ENCODE measurements around the gene MTG2. TPM values are rescaled to one million over a fixed set of nuclear protein-coding genes. Genes with fewer than 3 reads are reported as not detected.
A peak's percentile ranks its signal among the peaks of the same experiment; 100 is the strongest.

The MTG2 gene
- total and polyA plus RNA-seq, 2 of the 8 experiments (the other 6 are each of a cell fraction or from before 2014, with no cell fraction given): 14.4 to 22.8 TPM

- no peak overlapping the region for H2AK5ac ChIP-seq (ENCODE audit: low read depth, low read length)
- CTCF ChIA-PET (ENCODE audit: partially characterized antibody): no interaction called here
- H2BK120ac ChIP-seq (replicated peaks; ENCODE audit: low read depth, low read length): no peak overlapping the region
- no peak overlapping the region for H3K4ac ChIP-seq (replicated peaks; ENCODE audit: insufficient read length, low read depth, low read length)
- no peak overlapping the region for H3K14ac ChIP-seq (ENCODE audit: insufficient read length)
- 0 out of 2 replicates have a peak overlapping the region, but pooled peaks have one; percentile 66 for H2BK5ac ChIP-seq (ENCODE audit: low read depth, low read length)
- no peaks in the 10 kb centered on the region for H3K27me3 ChIP-seq (replicated peaks in 1 of 4; ENCODE audit: control insufficient read depth in 3 of 4, extremely low read depth in 1 of 4, insufficient read depth in 3 of 4, low read length in 3 of 4)
- H2AFZ ChIP-seq (ENCODE audit: low read length): no peak overlapping the region
- H2BK20ac ChIP-seq (ENCODE audit: low read length): no peak overlapping the region
- no peak overlapping the region; the same call in 1 of the 2 replicates for H3K18ac ChIP-seq (ENCODE audit: extremely low read depth, low read length)
- H2BK15ac ChIP-seq (ENCODE audit: low read length): no peak overlapping the region
- WGBS, 2 experiments (ENCODE audit: extremely low coverage in 1 of 2, insufficient coverage in 1 of 2, insufficient read length in 1 of 2, insufficient replicate concordance in 2 of 2, low coverage in 1 of 2, low lambda C conversion rate in 2 of 2, missing lambda C conversion rate in 1 of 2): 94% methylated on average over 21 of the region's 21 CpGs; no CpG with 5 or more reads in 1 of the 2 experiments
- H4K5ac ChIP-seq (ENCODE audit: insufficient read length, low read depth, low read length): no peak overlapping the region
- H3K9me3 ChIP-seq (ENCODE audit: insufficient read depth in 2 of 2, low read depth in 1 of 2, low read length in 1 of 2): no peaks in the 10 kb centered on the region
- H3K23me2 ChIP-seq (ENCODE audit: low read depth, low read length): no peaks in the 10 kb centered on the region; the same call in 1 of the 2 replicates
- DNase-seq (ENCODE audit: low read depth in 1 of 2, low spot score in 2 of 2): no peak
- peaks cover 17 to 41% of the 10 kb centered on the region in 2 experiments for H4K20me1 ChIP-seq (replicated peaks in 1 of 2; ENCODE audit: control insufficient read depth in 1 of 2, insufficient read depth in 2 of 2, low read length in 2 of 2)
- H3K79me2 ChIP-seq (ENCODE audit: control insufficient read depth in 1 of 2, insufficient read depth in 2 of 2, low read length in 2 of 2): peaks cover 6 to 90% of the 10 kb centered on the region in 2 experiments
- peaks cover 0 to 2% (median 0%) of the 10 kb centered on the region in 4 experiments; a peak in 1 of 8 replicates for H3K36me3 ChIP-seq (ENCODE audit: control insufficient read depth in 2 of 4, insufficient read depth in 4 of 4, low read length in 3 of 4)
- no peak overlapping the region for H3K56ac ChIP-seq (replicated peaks; ENCODE audit: insufficient read length, low read depth, low read length)
- H3K4me3 ChIP-seq (ENCODE audit: extremely low read depth in 1 of 4, insufficient read depth in 2 of 4, low read depth in 3 of 4, low read length in 4 of 4): no peak overlapping the region
- no peak overlapping the region for H3K4me2 ChIP-seq (ENCODE audit: insufficient read depth in 1 of 2, low read depth in 2 of 2, low read length in 2 of 2)
- no peak overlapping the region for H3K27ac ChIP-seq (ENCODE audit: low read depth, low read length)
- peaks cover 32% of the 10 kb centered on the region for H3K79me1 ChIP-seq (ENCODE audit: low read depth, low read length)
- no peak overlapping the region for H4K91ac ChIP-seq (replicated peaks; ENCODE audit: insufficient read length, low read length)
- POLR2A ChIA-PET (ENCODE audit: partially characterized antibody): interaction anchor here (0.7 to 1.1 kb wide), 2 partner anchors 9 to 1555 kb away, joined by 3 read pairs; no protein-coding TSS in a partner anchor
- H3K23ac ChIP-seq (ENCODE audit: insufficient read length): no peak overlapping the region
- peaks cover 0 to 8% (median 1%) of the 10 kb centered on the region in 4 experiments; a peak in 4 of 7 replicates for H3K4me1 ChIP-seq (replicated peaks in 1 of 4; ENCODE audit: control insufficient read depth in 3 of 4, insufficient read depth in 4 of 4, low read length in 3 of 4)
- H2BK12ac ChIP-seq (ENCODE audit: low read depth, low read length): no peak overlapping the region
- H4K8ac ChIP-seq (ENCODE audit: extremely low read depth, insufficient read depth, low read length): no peak overlapping the region
- H3K9ac ChIP-seq (replicated peaks in 1 of 4; ENCODE audit: extremely low read depth in 1 of 4, low read depth in 3 of 4, low read length in 3 of 4): no peak overlapping the region
- FAIRE-seq: no peak
- TF ChIP-seq CBX8 (IDR thresholded peaks at IDR 0.05; ENCODE audit: borderline replicate concordance, low read depth, low read length) (no peak), TAF7 (optimal IDR thresholded peaks at IDR 0.05; ENCODE audit: borderline replicate concordance, low read depth, low read length) (no peak), TBP (IDR thresholded peaks at IDR 0.05; ENCODE audit: low read depth, low read length) (no peak), HDAC6 (IDR thresholded peaks at IDR 0.05; ENCODE audit: low read depth, low read length) (no peak), HDAC2 (IDR thresholded peaks at IDR 0.05; ENCODE audit: borderline replicate concordance in 1 of 2, low read depth in 2 of 2, low read length in 2 of 2) (no peak), YY1 (IDR thresholded peaks at IDR 0.05; ENCODE audit: low read depth, low read length) (no peak), SIX5 (IDR thresholded peaks at IDR 0.05; ENCODE audit: low read depth, low read length) (no peak), USF2 (IDR thresholded peaks at IDR 0.05; ENCODE audit: low read length) (no peak), CBX5 (IDR thresholded peaks at IDR 0.05; ENCODE audit: low read depth, low read length) (no peak), JUN (IDR thresholded peaks at IDR 0.05; ENCODE audit: low read depth, low read length) (no peak), CEBPB (IDR thresholded peaks at IDR 0.05; ENCODE audit: low read depth, low read length) (no peak), CHD2 (IDR thresholded peaks at IDR 0.05; ENCODE audit: low read length) (no peak)
These were observed 61.2 kb downstream of the MTG2 start for GRCh38 chr20:62243906-62244515.
